Subcutaneous abdominal adipose tissue (tissue), 5 donors: ENCODE measurements around the gene BTG2.
A peak's percentile ranks its signal among the peaks of the same experiment; 100 is the strongest.
"Not testable (repeated sequence)": the region's sequence is repeated elsewhere in the genome, so short reads cannot be mapped to it uniquely, and the experiment has no call there.

Experiments used
- H3K27ac ChIP-seq: one replicate; pipeline ENCODE4 v1.7.0; 2013; ENCODE audit warnings: low read depth, mild to moderate bottlenecking, inconsistent platforms, low read length, moderate library complexity
- H3K27me3 ChIP-seq, 5 donors: one replicate each; pipeline ENCODE4 v1.7.0; 2013; ENCODE audit warnings: low read length in 5 of 5, inconsistent platforms in 1 of 5; ENCODE audit not compliant: control insufficient read depth in 5 of 5, insufficient read depth in 4 of 5
- H3K36me3 ChIP-seq, 5 donors: one replicate each; pipeline ENCODE4 v1.7.0; 2013; ENCODE audit warnings: low read length in 5 of 5; ENCODE audit not compliant: control insufficient read depth in 5 of 5, insufficient read depth in 5 of 5
- H3K4me1 ChIP-seq, 5 donors: one replicate each; pipeline ENCODE4 v1.7.0; 2013; ENCODE audit warnings: low read length in 5 of 5, mild to moderate bottlenecking in 3 of 5, moderate library complexity in 1 of 5; ENCODE audit not compliant: control insufficient read depth in 5 of 5, insufficient read depth in 5 of 5
- H3K4me3 ChIP-seq, 5 donors: one replicate each; pipeline ENCODE4 v1.7.0; 2013; ENCODE audit warnings: low read length in 5 of 5, low read depth in 1 of 5
- H3K9ac ChIP-seq, 5 donors: one replicate each; pipeline ENCODE4 v1.7.0; 2013; ENCODE audit warnings: low read length in 5 of 5, mild to moderate bottlenecking in 4 of 5, moderate library complexity in 3 of 5
- H3K9me3 ChIP-seq, 5 donors: one replicate each; pipeline ENCODE4 v1.7.0; 2013; ENCODE audit warnings: low read length in 5 of 5; ENCODE audit not compliant: control insufficient read depth in 5 of 5
- donor health status: healthy.
- donor health status: healthy.
- donor health status: healthy.
- donor health status: healthy.
- donor health status: healthy.

BTG2 gene

DNA sequence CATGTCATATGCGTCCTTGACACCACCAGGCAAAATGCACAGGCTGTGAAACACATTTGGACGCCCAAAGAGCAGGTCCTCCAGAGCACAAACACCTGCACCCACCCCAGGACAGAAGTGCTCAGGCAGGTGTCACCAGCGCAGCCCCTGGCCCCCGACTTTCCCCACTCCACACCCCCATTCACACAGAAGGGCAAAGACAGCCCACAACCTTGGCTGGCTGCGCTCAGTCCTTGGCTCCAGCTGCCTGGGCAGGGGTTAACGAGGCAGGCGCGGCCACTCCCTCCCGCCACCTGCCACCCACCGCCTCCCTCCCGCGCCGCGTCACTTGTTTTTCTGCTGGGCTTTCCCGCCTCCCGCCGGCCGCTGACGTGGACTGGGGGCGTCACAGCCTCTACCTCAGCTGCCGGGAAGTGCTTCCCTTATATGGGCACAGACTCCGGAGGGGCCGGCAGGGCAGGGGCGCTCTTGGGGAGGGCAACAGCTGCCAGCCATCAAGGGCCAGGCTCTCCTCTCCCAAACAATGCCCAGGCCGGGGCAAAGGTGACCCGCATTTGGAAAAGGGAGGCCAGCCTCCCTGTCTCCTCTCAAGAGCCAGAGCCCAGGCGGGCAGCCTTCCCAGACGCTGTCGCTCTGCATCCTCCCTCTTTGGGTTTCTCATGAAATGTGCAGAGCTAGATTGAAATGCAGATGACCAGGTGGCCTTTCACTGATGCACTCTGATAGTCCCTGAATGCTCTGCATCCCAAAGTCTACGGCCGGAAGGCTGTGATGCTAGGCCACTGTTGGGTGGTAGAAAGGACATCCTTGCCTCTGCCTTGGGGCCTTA, 14.8 kb upstream of the BTG2 start:
- peaks cover 0 to 4% (median 0%) of the 10 kb centered on the region in 5 donors for H3K27me3 ChIP-seq
- H3K9me3 ChIP-seq = no peaks in the 10 kb centered on the region
- H3K4me3 ChIP-seq = peak overlapping the region; percentile 17 to 51 (median 34)
- H3K27ac ChIP-seq = peak overlapping the region; percentile 90
- H3K4me1 ChIP-seq = peaks cover 21 to 62% (median 57%) of the 10 kb centered on the region in 5 donors
- no peaks in the 10 kb centered on the region for H3K36me3 ChIP-seq
- peak overlapping the region; percentile 42 to 77 (median 54) for H3K9ac ChIP-seq

DNA sequence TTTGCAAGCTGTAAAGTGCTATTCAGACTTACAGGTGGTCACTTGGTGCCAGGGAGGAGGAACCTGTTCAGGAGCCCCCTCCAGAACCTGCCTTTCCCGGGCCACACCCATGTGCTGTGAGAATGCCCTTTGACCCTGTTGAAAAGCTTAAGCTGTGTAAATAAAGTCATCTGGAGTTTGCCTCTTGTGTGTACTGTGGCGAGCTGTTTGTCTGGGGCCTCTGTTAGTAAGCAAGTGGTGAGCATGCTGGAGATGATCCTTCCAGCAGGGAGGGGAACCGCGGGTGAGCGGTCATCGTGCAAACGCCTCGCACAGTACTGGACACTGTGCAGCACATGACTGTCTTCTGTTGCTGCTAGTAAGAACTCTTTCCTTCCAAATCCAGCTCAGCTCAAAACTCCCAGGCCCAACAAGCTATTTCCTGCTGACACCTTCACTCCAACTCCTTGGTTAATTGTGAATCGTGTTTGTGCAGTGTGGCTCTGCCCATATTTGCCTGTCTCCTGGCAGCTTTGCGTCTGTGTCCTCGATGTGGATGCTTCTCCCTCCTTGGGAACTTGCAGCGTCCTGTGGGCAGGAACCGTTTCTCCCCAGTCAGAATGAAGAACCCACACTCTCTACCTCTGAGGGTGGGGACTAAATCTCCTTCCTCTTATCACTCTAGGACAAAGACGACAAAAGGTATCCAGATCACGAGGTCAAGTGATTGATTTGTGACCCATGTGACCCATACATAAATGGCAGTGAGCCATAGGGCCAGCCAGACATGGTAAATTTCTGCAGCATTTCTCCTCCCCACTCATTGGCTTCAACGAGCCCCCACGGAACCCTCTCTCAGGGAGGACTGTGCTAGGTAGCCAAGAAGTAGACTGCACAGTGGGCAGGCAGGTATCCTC, 13.9 kb upstream of the BTG2 start:
- H3K4me3 ChIP-seq = peak overlapping the region in 1 of 5 donors; percentile 12
- peak overlapping the region in 2 of 5 donors; percentile 42 to 50 for H3K9ac ChIP-seq
- H3K9me3 ChIP-seq = no peaks in the 10 kb centered on the region
- peaks cover 17 to 54% (median 49%) of the 10 kb centered on the region in 5 donors for H3K4me1 ChIP-seq
- no peaks in the 10 kb centered on the region for H3K36me3 ChIP-seq
- peaks cover 0 to 2% (median 0%) of the 10 kb centered on the region in 5 donors for H3K27me3 ChIP-seq
- H3K27ac ChIP-seq = peak overlapping the region; percentile 90

GRCh38 chr1:203295796-203296195, 9.5 kb upstream of the BTG2 start:
- peaks cover 0 to 11% (median 8%) of the 10 kb centered on the region in 5 donors for H3K4me1 ChIP-seq
- H3K27ac ChIP-seq = no peak overlapping the region
- no peak overlapping the region for H3K4me3 ChIP-seq
- no peaks in the 10 kb centered on the region for H3K9me3 ChIP-seq
- H3K36me3 ChIP-seq = no peaks in the 10 kb centered on the region
- H3K9ac ChIP-seq = no peak overlapping the region
- H3K27me3 ChIP-seq = no peaks in the 10 kb centered on the region

- Histone ChIP-seq H3K9ac (no peak overlapping the region), H3K27me3 (no peaks in the 10 kb centered on the region), H3K9me3 (no peaks in the 10 kb centered on the region), H3K4me1 (peaks cover 0 to 3% (median 0%) of the 10 kb centered on the region in 5 donors), H3K27ac (no peak overlapping the region), H3K4me3 (no peak overlapping the region), H3K36me3 (no peaks in the 10 kb centered on the region)
These were observed 8.8 kb upstream of the BTG2 start for GRCh38 chr1:203296460-203297073.

- Histone ChIP-seq H3K27me3 (no peaks in the 10 kb centered on the region), H3K27ac (no peak overlapping the region)
These were observed 6.2 kb upstream of the BTG2 start for GRCh38 chr1:203299169-203299568.

GRCh38 chr1:203299719-203300429, 5.4 kb upstream of the BTG2 start:
- H3K27me3 ChIP-seq = not testable (repeated sequence)

More at GRCh38 chr1:203299169-203299568, 6.2 kb upstream of the BTG2 start:
- H3K9ac ChIP-seq = no peak overlapping the region
- no peaks in the 10 kb centered on the region for H3K9me3 ChIP-seq
- no peak overlapping the region for H3K4me3 ChIP-seq
- no peaks in the 10 kb centered on the region for H3K36me3 ChIP-seq
- peaks cover 0 to 6% (median 0%) of the 10 kb centered on the region in 5 donors for H3K4me1 ChIP-seq

GRCh38 chr1:203300441-203301330, 4.6 kb upstream of the BTG2 start:
- H3K27ac ChIP-seq = no peak overlapping the region
- no peaks in the 10 kb centered on the region for H3K27me3 ChIP-seq
- H3K4me3 ChIP-seq = no peak overlapping the region
- H3K9me3 ChIP-seq = no peaks in the 10 kb centered on the region
- no peaks in the 10 kb centered on the region for H3K36me3 ChIP-seq
- H3K9ac ChIP-seq = no peak overlapping the region
- peaks cover 0 to 15% (median 7%) of the 10 kb centered on the region in 5 donors for H3K4me1 ChIP-seq

More at GRCh38 chr1:203299719-203300429, 5.4 kb upstream of the BTG2 start:
- H3K4me1 ChIP-seq = peaks cover 0 to 13% (median 6%) of the 10 kb centered on the region in 5 donors
- H3K27ac ChIP-seq, H3K4me3 ChIP-seq, H3K9me3 ChIP-seq, H3K36me3 ChIP-seq, H3K9ac ChIP-seq: not testable (repeated sequence)

DNA sequence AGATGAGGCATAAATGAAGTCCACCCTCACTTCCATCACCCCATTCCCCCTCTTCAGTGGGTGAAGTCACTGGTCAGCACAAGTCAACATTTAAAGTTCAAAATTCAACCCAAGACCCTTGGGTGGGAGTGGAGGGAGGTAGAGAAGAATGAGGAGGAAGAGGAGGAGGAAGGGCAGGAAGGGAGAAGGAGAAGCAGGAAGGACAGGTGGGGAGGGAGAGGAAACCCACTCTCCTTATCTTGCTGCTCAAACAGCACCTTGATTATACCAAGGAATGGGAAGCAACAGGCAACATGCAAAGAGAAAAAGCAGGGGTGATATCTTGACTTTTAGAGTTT, 4.0 kb upstream of the BTG2 start:
- H3K27me3 ChIP-seq = no peaks in the 10 kb centered on the region
- no peaks in the 10 kb centered on the region for H3K9me3 ChIP-seq
- no peak overlapping the region for H3K27ac ChIP-seq
- no peak overlapping the region for H3K4me3 ChIP-seq
- no peak overlapping the region for H3K9ac ChIP-seq
- peaks cover 0 to 15% (median 7%) of the 10 kb centered on the region in 5 donors for H3K4me1 ChIP-seq
- peaks cover 0 to under 1% (median 0%) of the 10 kb centered on the region in 5 donors for H3K36me3 ChIP-seq

DNA sequence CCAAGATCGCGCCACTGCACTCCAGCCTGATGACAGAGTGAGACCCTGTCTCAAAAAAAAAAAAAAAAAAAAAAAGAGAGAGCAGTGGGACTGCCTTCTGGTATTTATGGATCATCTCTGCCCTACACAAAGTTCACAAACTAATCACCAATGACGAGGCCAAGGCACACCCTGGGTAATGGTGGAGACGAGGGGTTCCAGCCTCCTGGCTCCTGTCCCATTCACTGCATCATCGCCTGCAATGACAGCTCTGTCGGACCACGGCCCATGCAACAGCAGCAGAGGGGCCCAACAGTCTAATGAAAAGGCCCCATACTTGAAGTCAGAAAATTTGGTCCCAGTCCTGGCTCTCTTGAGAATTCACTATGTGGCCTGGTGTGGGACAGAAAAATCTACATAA, 2.9 kb upstream of the BTG2 start:
- Histone ChIP-seq H3K4me3 (no peak overlapping the region), H3K27ac (no peak overlapping the region), H3K4me1 (peaks cover 0 to 26% (median 16%) of the 10 kb centered on the region in 5 donors), H3K36me3 (peaks cover 0 to 10% (median 9%) of the 10 kb centered on the region in 5 donors), H3K27me3 (no peaks in the 10 kb centered on the region), H3K9me3 (no peaks in the 10 kb centered on the region), H3K9ac (no peak overlapping the region)
